Psoas muscle (tissue), 8 donors: ENCODE measurements around the gene NR3C1. TPM values are rescaled to one million over a fixed set of nuclear protein-coding genes. Genes with fewer than 3 reads are reported as not detected.

ENCODE experiments used
- ATAC-seq, 4 donors: fragments of 200-7000 bp; cut with Tn5 transposase; one replicate each; pipeline ENCODE4 v1.9.1; 2020; ENCODE audit warnings: moderate library complexity in 3 of 4, mild to moderate bottlenecking in 2 of 4
- DNase-seq, 2 donors: peaks; one replicate each; pipeline ENCODE4 v3.0.0-alpha.2; 2020
- H3K27ac ChIP-seq: fragments of 200-600 bp; one replicate; pipeline ENCODE4 v1.8.0; 2022
- H3K27me3 ChIP-seq, 3 donors: fragments of 200-600 bp in 1 of 3; one replicate each; pipeline versions ENCODE4 v1.6.1 to v1.8.0; 2013 to 2022; ENCODE audit warnings: low read length in 2 of 3, mild to moderate bottlenecking in 2 of 3, moderate library complexity in 1 of 3; ENCODE audit not compliant: insufficient read depth in 3 of 3
- H3K36me3 ChIP-seq, 2 donors: fragments of 200-600 bp in 1 of 2; one replicate each; pipeline versions ENCODE4 v1.6.1 to v1.8.0; 2013 to 2022; ENCODE audit warnings: low read depth in 1 of 2, mild to moderate bottlenecking in 1 of 2, moderate library complexity in 1 of 2; ENCODE audit not compliant: insufficient read depth in 1 of 2
- H3K4me1 ChIP-seq: fragments of 200-600 bp; one replicate; pipeline ENCODE4 v1.8.0; 2022
- H3K4me3 ChIP-seq: fragments of 200-600 bp; one replicate; pipeline ENCODE4 v1.8.0; 2022; ENCODE audit warnings: mild to moderate bottlenecking
- H3K9me3 ChIP-seq: fragments of 200-600 bp; one replicate; pipeline ENCODE4 v1.8.0; 2022
- CTCF ChIP-seq: fragments of 200-600 bp; IDR thresholded peaks from one replicate; pipeline ENCODE4 v1.8.0; 2022; ENCODE audit warnings: antibody characterized with exemption
- WGBS, 3 donors: extraction: QIAGEN DNeasy Blood & Tissue Kit; methylation state at CpG; one replicate each; pipeline versions ENCODE4 v1.1.6 to v1.1.7; 2013; 5-methylcytosine and 5-hydroxymethylcytosine counted together
- intact Hi-C, 2 donors: fragments of 100-400 bp; cut with DNase I; formaldehyde crosslinking; loops; one replicate each; pipeline versions ENCODE4 v1.11.0 to v1.14.2; 2022
- polyA plus RNA-seq, 3 donors: library from polyadenylated mRNA; stranded (reverse); fragments of 200-250 nt; gene quantifications; one replicate each; pipeline ENCODE4 v1.2.3, GENCODE V29; 2013
- total RNA-seq, 4 donors: library from RNA; stranded (reverse); fragmentation: NEBNext Ultra II Directional in 2 of 4; extraction: Animal tissue kit (Norgen Biotek cat#: 25700) in 2 of 4; gene quantifications; one replicate each; pipeline versions ENCODE4 v1.2.1 to v1.2.4, GENCODE V29; 2021 to 2023
- donor health status: healthy with polysubstance abuse.
- donor health status: DM: no; HTN: no; CAD: no; lungs with moderate emphysema.
- donor health status: Bipolar disorder and iron deficiency.
- donor health status: healthy.
- donor health status: DM: yes; HTN: yes; CAD: no.
- donor health status: DM: no; HTN: no; CAD: no.
- donor health status: DM: no; HTN: no; CAD: no.
- donor health status: DM: yes; HTN: yes; CAD: no.

The NR3C1 gene
- total and polyA plus RNA-seq, 7 donors, result 16.5 to 89.7 (median 55.8) TPM

- Histone ChIP-seq H3K27ac (peak overlapping the region; percentile 34), H3K36me3 (no peaks in the 10 kb centered on the region), H3K4me1 (peaks cover 83% of the 10 kb centered on the region), H3K4me3 (no peak overlapping the region), H3K9me3 (peaks cover 3% of the 10 kb centered on the region), H3K27me3 (no peaks in the 10 kb centered on the region)
- no peak for ATAC-seq
- no peak for TF ChIP-seq CTCF
- DNase-seq, result no peak
- intact Hi-C loops, result no loop called here
These were observed 13.2 kb downstream of the NR3C1 start for GRCh38 chr5:143390258-143390657.

- no peaks in the 10 kb centered on the region for H3K27me3 ChIP-seq
- peaks cover 0 to 3% of the 10 kb centered on the region in 2 donors for H3K36me3 ChIP-seq
- intact Hi-C loops, result loop anchor here in 1 of 2 donors (5.0 kb wide), 1 partner anchor 34 kb away; no protein-coding TSS in a partner anchor
- H3K27ac ChIP-seq, result no peak overlapping the region
- DNase-seq (no peak), ATAC-seq (no peak)
- peaks cover 5% of the 10 kb centered on the region for H3K9me3 ChIP-seq
- WGBS, 3 donors, result 51 to 59% (median 55%) methylated on average over 1 of the region's 1 CpG
- peaks cover 76% of the 10 kb centered on the region for H3K4me1 ChIP-seq
- no peak overlapping the region for H3K4me3 ChIP-seq
- TF ChIP-seq CTCF, result no peak
These were observed 16.8 kb downstream of the NR3C1 start for GRCh38 chr5:143386725-143387124.

GRCh38 chr5:143384865-143385657 lies 18.4 kb downstream of the NR3C1 start:
- H3K9me3 ChIP-seq, result peaks cover 5% of the 10 kb centered on the region
- peak in 1 of 2 donors; percentile 46 for DNase-seq
- intact Hi-C loops, result loop anchor here in 1 of 2 donors (5.0 kb wide), 1 partner anchor 33 kb away; no protein-coding TSS in a partner anchor

DNA sequence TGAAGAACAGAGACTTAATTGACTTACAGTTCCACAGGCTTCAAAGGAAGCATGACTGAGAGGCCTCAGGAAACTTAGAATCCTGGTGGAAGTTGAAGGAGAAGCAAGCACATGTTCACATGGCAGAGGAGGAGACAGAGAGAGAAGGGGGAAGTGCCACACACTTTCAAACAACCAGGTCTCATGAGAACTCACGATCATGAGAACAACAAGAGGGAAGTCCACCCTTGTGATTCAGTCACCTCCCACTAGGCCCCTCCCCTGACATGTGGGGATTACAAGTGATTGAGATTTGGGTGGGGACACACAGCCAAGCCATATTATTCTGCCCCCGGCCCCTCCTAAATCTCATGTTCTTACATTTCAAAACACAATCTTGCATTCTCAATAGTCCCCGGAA lies 19.5 kb downstream of the NR3C1 start:
- intact Hi-C loops, result no loop called here

More at GRCh38 chr5:143384865-143385657, 18.4 kb downstream of the NR3C1 start:
- no peak overlapping the region for H3K27ac ChIP-seq
- H3K36me3 ChIP-seq, result peaks cover 0 to 3% of the 10 kb centered on the region in 2 donors
- no peak for TF ChIP-seq CTCF
- ATAC-seq, result peak in 2 of 4 donors; percentile 31 to 32
- H3K27me3 ChIP-seq, result no peaks in the 10 kb centered on the region
- 65 to 96% (median 85%) methylated on average over 3 of the region's 3 CpGs for WGBS, 3 donors
- peaks cover 71% of the 10 kb centered on the region for H3K4me1 ChIP-seq
- no peak overlapping the region for H3K4me3 ChIP-seq

More for the DNA sequence above, 19.5 kb downstream of the NR3C1 start:
- peak overlapping the region; percentile 31 for H3K27ac ChIP-seq
- H3K9me3 ChIP-seq, result peaks cover 5% of the 10 kb centered on the region
- H3K27me3 ChIP-seq, result no peaks in the 10 kb centered on the region
- no peak for TF ChIP-seq CTCF
- H3K36me3 ChIP-seq, result peaks cover 0 to 3% of the 10 kb centered on the region in 2 donors
- no peak for ATAC-seq
- H3K4me3 ChIP-seq, result no peak overlapping the region
- no peak for DNase-seq
- H3K4me1 ChIP-seq, result peaks cover 72% of the 10 kb centered on the region
- WGBS, 3 donors, result 66 to 86% (median 72%) methylated on average over 3 of the region's 3 CpGs
